Epithelial cell of esophagus (primary cell): ENCODE data around the gene PLD3.

Experiments used
- DNase-seq: peaks from one replicate; pipeline ENCODE4 v3.0.0; 2010; ENCODE audit warnings: low read depth
- H3K4me3 ChIP-seq: 2 replicates; pipeline ENCODE4 v1.5.1; 2011; ENCODE audit warnings: mild to moderate bottlenecking, low read length, control low read depth
- TF ChIP-seq, protein P1 (sequence below): IDR thresholded peaks from 2 replicates; pipeline ENCODE4 v1.5.1; 2011; ENCODE audit warnings: low read depth, mild to moderate bottlenecking, low read length, control low read depth, inconsistent platforms; ENCODE audit not compliant: insufficient read depth; ENCODE audit errors: missing control alignments

PLD3 gene

DNA sequence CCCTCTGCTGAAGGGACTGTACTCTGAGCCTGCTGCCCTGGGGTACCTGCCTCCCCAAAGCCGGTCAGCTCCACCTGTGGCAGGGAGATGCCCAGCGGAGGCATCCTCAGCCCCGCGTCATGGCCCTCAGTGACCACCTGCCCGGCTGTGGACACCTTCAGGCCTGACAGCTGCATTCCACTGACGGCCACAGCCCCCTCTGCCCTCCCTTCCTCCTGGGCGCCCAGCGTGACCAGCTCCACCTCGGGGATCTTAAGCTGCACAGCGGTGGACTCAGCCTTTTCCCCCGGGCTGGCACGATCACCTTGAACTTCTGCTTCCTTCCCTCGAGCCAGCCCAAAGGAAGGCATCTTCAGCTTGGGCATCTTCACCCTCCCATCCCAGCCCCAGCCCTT is 46.3 kb downstream of the PLD3 start:
- DNase-seq, result no peak
- no peak overlapping the region for H3K4me3 ChIP-seq
- TF ChIP-seq, protein P1, sequence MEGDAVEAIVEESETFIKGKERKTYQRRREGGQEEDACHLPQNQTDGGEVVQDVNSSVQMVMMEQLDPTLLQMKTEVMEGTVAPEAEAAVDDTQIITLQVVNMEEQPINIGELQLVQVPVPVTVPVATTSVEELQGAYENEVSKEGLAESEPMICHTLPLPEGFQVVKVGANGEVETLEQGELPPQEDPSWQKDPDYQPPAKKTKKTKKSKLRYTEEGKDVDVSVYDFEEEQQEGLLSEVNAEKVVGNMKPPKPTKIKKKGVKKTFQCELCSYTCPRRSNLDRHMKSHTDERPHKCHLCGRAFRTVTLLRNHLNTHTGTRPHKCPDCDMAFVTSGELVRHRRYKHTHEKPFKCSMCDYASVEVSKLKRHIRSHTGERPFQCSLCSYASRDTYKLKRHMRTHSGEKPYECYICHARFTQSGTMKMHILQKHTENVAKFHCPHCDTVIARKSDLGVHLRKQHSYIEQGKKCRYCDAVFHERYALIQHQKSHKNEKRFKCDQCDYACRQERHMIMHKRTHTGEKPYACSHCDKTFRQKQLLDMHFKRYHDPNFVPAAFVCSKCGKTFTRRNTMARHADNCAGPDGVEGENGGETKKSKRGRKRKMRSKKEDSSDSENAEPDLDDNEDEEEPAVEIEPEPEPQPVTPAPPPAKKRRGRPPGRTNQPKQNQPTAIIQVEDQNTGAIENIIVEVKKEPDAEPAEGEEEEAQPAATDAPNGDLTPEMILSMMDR, result no peak

GRCh38 chr19:40395956-40396355 is 47.5 kb downstream of the PLD3 start:
- no peak overlapping the region for H3K4me3 ChIP-seq
- DNase-seq, result no peak
- TF ChIP-seq, protein P1, result no peak

GRCh38 chr19:40396886-40397567 is 48.5 kb downstream of the PLD3 start:
- no peak overlapping the region for H3K4me3 ChIP-seq
- DNase-seq, result no peak
- TF ChIP-seq, protein P1, result no peak

- TF ChIP-seq, protein P1, result no peak
- no peak for DNase-seq
- no peak overlapping the region for H3K4me3 ChIP-seq
Observed at GRCh38 chr19:40397568-40397906, 49.0 kb downstream of the PLD3 start.

DNA sequence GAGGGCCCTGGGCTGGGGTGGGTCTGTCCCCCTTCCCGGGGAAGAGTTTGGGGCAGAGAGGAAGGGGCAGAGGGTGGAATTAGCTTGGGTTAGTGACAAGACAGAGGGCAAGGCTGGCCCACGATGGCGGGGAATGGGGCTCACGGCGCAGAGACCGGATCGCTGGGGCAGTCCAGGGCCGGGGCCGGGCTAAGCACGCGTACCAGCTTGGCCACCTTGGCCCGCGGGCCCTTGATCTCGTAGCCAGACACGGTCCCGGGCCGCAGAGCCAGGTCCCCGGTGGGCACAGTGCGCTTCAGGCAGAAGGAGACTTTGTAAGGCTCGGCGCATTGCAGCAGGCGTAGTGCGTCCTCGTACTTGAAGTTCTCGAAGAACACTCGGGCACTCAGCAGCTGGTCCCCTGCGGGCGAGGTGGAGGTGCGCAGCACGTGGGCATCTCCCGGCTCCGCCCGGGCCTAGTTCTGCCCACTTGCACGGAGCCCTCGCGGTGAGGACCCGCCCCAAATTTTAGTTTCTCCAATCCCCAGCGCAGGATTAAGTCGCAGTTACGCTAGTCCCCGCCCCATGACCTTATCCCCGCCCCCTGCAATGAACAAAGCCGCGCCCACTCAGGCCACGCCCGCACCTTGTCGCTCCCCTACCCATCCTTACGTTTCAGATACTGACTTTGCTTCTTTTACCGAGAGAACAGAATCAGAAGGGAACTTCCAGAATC is 50.1 kb downstream of the PLD3 start:
- TF ChIP-seq, protein P1, result no peak

GRCh38 chr19:40400559-40400958 is 52.1 kb downstream of the PLD3 start:
- H3K4me3 ChIP-seq, result no peak overlapping the region
- no peak for DNase-seq
- TF ChIP-seq, protein P1, result no peak

More for the DNA sequence above, 50.1 kb downstream of the PLD3 start:
- no peak overlapping the region for H3K4me3 ChIP-seq
- DNase-seq, result peak; percentile 87
